Uterus (tissue), 4 donors: Measurements from ENCODE around the gene ALB. TPM values are rescaled to one million over a fixed set of nuclear protein-coding genes. Genes with fewer than 3 reads are reported as not detected.

Experiments
- DNase-seq, 2 donors: peaks; one replicate each; pipeline ENCODE4 v3.0.0-alpha.2; 2019 to 2020
- H3K27ac ChIP-seq, 2 donors: fragments of 200-600 bp; sonication (generic); 1 replicate in 1 of 2; 2 replicates in 1 of 2; pipeline ENCODE4 v1.5.1; 2016 to 2018
- H3K27me3 ChIP-seq, 2 donors: fragments of 200-600 bp; sonication (generic); one replicate each; pipeline ENCODE4 v1.5.1; 2018 to 2019; ENCODE audit warnings: control low read depth in 1 of 2
- H3K36me3 ChIP-seq, 2 donors: fragments of 200-600 bp; sonication (generic); one replicate each; pipeline ENCODE4 v1.5.1; 2019; ENCODE audit warnings: control low read depth in 1 of 2
- H3K4me1 ChIP-seq, 2 donors: fragments of 200-600 bp; sonication (generic); one replicate each; pipeline ENCODE4 v1.5.1; 2018 to 2019; ENCODE audit warnings: control low read depth in 1 of 2
- H3K4me3 ChIP-seq, 2 donors: fragments of 200-600 bp; sonication (generic); 1 replicate in 1 of 2; 2 replicates in 1 of 2; pipeline ENCODE4 v1.5.1; 2018 to 2019; ENCODE audit warnings: mild to moderate bottlenecking in 1 of 2
- H3K9me3 ChIP-seq, 2 donors: fragments of 200-600 bp; sonication (generic); one replicate each; pipeline ENCODE4 v1.5.1; 2019; ENCODE audit warnings: control low read depth in 1 of 2
- CTCF ChIP-seq, 4 experiments: fragments of 200-600 bp in 2 of 4; fragments of 450-650 bp in 2 of 4; sonication (generic) in 2 of 4; IDR thresholded peaks; one replicate each; pipeline ENCODE4 v1.5.1; 2016 to 2019; ENCODE audit warnings: antibody characterized with exemption in 4 of 4, mild to moderate bottlenecking in 2 of 4, moderate library complexity in 1 of 4
- POLR2A ChIP-seq, 2 donors: fragments of 450-650 bp; IDR thresholded peaks; one replicate each; pipeline ENCODE4 v1.6.1; 2016; ENCODE audit warnings: antibody characterized with exemption in 2 of 2, mild to moderate bottlenecking in 1 of 2, moderate library complexity in 1 of 2
- intact Hi-C: fragments of 100-400 bp; cut with DNase I; formaldehyde crosslinking; loops from one replicate; pipeline ENCODE4 v1.15.1; 2023; ENCODE audit warnings: low total_unique reads
- total RNA-seq, 4 donors: library from RNA; depleted of rRNA in 3 of 4; stranded (reverse); fragments of >200 nt in 3 of 4; gene quantifications; one replicate each; pipeline versions ENCODE4 v1.1.0 to v1.2.4, GENCODE V29; 2014 to 2023
- donor health status: DM: yes; HTN: yes; CAD: no.

Gene ALB
- total RNA-seq, 4 donors from 2014 or later = 5.0 to 11.3 TPM; not detected in 2

- TF ChIP-seq POLR2A (IDR thresholded peaks at IDR 0.05) = no peak
- no peak for TF ChIP-seq CTCF (IDR thresholded peaks at IDR 0.05)
Measured at GRCh38 chr4:73378887-73379286, 25.2 kb upstream of the ALB start.

GRCh38 chr4:73379946-73380345 lies 24.1 kb upstream of the ALB start:
- intact Hi-C loops = no loop called here
- Histone ChIP-seq H3K9me3 (no peaks in the 10 kb centered on the region), H3K4me1 (no peaks in the 10 kb centered on the region), H3K27me3 (no peaks in the 10 kb centered on the region), H3K36me3 (no peaks in the 10 kb centered on the region), H3K27ac (no peak overlapping the region), H3K4me3 (no peak overlapping the region)
- TF ChIP-seq POLR2A (IDR thresholded peaks at IDR 0.05) (no peak), CTCF (IDR thresholded peaks at IDR 0.05) (no peak)
- DNase-seq = no peak

More at GRCh38 chr4:73378887-73379286, 25.2 kb upstream of the ALB start:
- Histone ChIP-seq H3K36me3 (no peaks in the 10 kb centered on the region), H3K9me3 (no peaks in the 10 kb centered on the region), H3K27ac (no peak overlapping the region), H3K27me3 (no peaks in the 10 kb centered on the region), H3K4me1 (no peaks in the 10 kb centered on the region), H3K4me3 (no peak overlapping the region)
- DNase-seq = no peak
- intact Hi-C loops = no loop called here

- no peaks in the 10 kb centered on the region for H3K4me1 ChIP-seq
- intact Hi-C loops = no loop called here
- no peaks in the 10 kb centered on the region for H3K9me3 ChIP-seq
- H3K27me3 ChIP-seq = no peaks in the 10 kb centered on the region
- no peak overlapping the region for H3K4me3 ChIP-seq
- DNase-seq = no peak
- no peaks in the 10 kb centered on the region for H3K36me3 ChIP-seq
- no peak overlapping the region for H3K27ac ChIP-seq
- TF ChIP-seq POLR2A (IDR thresholded peaks at IDR 0.05) (no peak), CTCF (IDR thresholded peaks at IDR 0.05) (no peak)
Measured at GRCh38 chr4:73381214-73381613, 22.9 kb upstream of the ALB start.

GRCh38 chr4:73383452-73383851 lies 20.6 kb upstream of the ALB start:
- intact Hi-C loops = no loop called here
- Histone ChIP-seq H3K36me3 (no peaks in the 10 kb centered on the region), H3K4me1 (no peaks in the 10 kb centered on the region), H3K27me3 (no peaks in the 10 kb centered on the region), H3K9me3 (no peaks in the 10 kb centered on the region), H3K4me3 (no peak overlapping the region), H3K27ac (no peak overlapping the region)
- no peak for DNase-seq
- no peak for TF ChIP-seq CTCF (IDR thresholded peaks at IDR 0.05)
- no peak for TF ChIP-seq POLR2A (IDR thresholded peaks at IDR 0.05)

GRCh38 chr4:73387552-73387951 lies 16.5 kb upstream of the ALB start:
- Histone ChIP-seq H3K36me3 (no peaks in the 10 kb centered on the region), H3K4me1 (no peaks in the 10 kb centered on the region), H3K27ac (no peak overlapping the region), H3K9me3 (no peaks in the 10 kb centered on the region), H3K27me3 (no peaks in the 10 kb centered on the region), H3K4me3 (no peak overlapping the region)
- intact Hi-C loops = no loop called here
- no peak for TF ChIP-seq POLR2A (IDR thresholded peaks at IDR 0.05)
- TF ChIP-seq CTCF (IDR thresholded peaks at IDR 0.05) = no peak
- no peak for DNase-seq
